Activated CD8-positive, alpha-beta memory T cell treated with anti-CD3 and anti-CD28 coated beads, Interleukin-2, amount 10 ng/mL, durations not matched to agents 7 days and 5 days (primary cell): ENCODE measurements around the gene DCST1. TPM values are rescaled to one million over a fixed set of nuclear protein-coding genes. Genes with fewer than 3 reads are reported as not detected.

Experiments
- ATAC-seq: fragments of 150-1000 bp; cut with Tn5 transposase; one replicate; pipeline ENCODE4 v1.10.0; 2021; ENCODE audit warnings: moderate library complexity
- CTCF ChIA-PET: fragments of 350-600 bp; sonication (Branson Sonifier 250); formaldehyde crosslinking; loops from one replicate; lab custom pipeline; 2021; ENCODE audit warnings: antibody characterized with exemption; lab: Charles Lee
- DNase-seq: peaks from one replicate; pipeline ENCODE4 v3.0.0-alpha.2; 2020
- H3K27ac Mint-ChIP-seq: one replicate; pipeline ENCODE4 v1.8.0; 2021; ENCODE audit warnings: mild to moderate bottlenecking, mixed read lengths
- H3K27me3 Mint-ChIP-seq: one replicate; pipeline ENCODE4 v1.8.0; 2021; ENCODE audit warnings: mixed read lengths
- H3K36me3 Mint-ChIP-seq: one replicate; pipeline ENCODE4 v1.8.0; 2021; ENCODE audit warnings: mild to moderate bottlenecking, mixed read lengths
- H3K4me1 Mint-ChIP-seq: one replicate; pipeline ENCODE4 v1.8.0; 2021; ENCODE audit warnings: mixed read lengths
- H3K4me3 Mint-ChIP-seq: one replicate; pipeline ENCODE4 v1.8.0; 2021; ENCODE audit warnings: mild to moderate bottlenecking, moderate library complexity, mixed read lengths
- H3K9me3 Mint-ChIP-seq: one replicate; pipeline ENCODE4 v1.8.0; 2022; ENCODE audit warnings: low read depth, mixed read lengths
- total RNA-seq, 2 experiments: library from RNA; stranded (reverse); gene quantifications; one replicate each; pipeline ENCODE4 v1.2.3, GENCODE V29; 2021

Gene DCST1
- total RNA-seq, 2 experiments from 2014 or later: not detected

DNA sequence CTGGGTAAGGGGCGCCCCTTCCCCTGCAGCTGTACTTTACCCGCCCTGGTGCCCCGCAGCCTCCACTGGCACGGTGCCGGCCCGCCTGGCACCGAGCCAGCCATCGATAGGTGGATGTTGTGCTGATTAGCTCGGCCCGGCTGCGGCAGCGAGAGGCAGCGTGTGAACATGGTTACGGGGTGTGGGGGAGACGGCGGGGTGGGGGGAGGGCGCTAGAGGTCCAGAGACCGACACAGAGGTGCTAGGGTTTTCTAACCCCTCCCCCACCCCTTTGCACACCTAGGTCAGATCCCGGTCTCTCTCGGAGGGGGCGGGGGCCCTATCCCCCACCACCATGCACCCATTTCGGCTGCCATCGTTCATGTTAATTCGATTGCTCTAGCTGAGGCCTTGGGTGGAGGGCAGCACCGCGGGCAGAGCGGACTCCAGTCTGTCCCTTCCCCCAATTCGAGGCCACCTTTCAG lies 36.6 kb downstream of the DCST1 start:
- no peaks in the 10 kb centered on the region for H3K9me3 Mint-ChIP-seq
- peaks cover 12% of the 10 kb centered on the region for H3K27me3 Mint-ChIP-seq
- ATAC-seq: no peak
- peaks cover 31% of the 10 kb centered on the region for H3K4me1 Mint-ChIP-seq
- H3K36me3 Mint-ChIP-seq: no peaks in the 10 kb centered on the region
- H3K4me3 Mint-ChIP-seq: no peak overlapping the region
- DNase-seq: no peak
- H3K27ac Mint-ChIP-seq: no peak overlapping the region
- CTCF ChIA-PET: interaction anchor here (0.6 to 22.2 kb wide), 10 partner anchors 8 to 98 kb away, joined by 3 to 319 read pairs (median 6); partner anchors contain the start of genes ADAM15 and EFNA3

- Mint-ChIP-seq H3K36me3 (no peaks in the 10 kb centered on the region), H3K9me3 (no peaks in the 10 kb centered on the region), H3K27me3 (peaks cover 12% of the 10 kb centered on the region), H3K27ac (peak overlapping the region; percentile 31), H3K4me1 (peaks cover 31% of the 10 kb centered on the region), H3K4me3 (peak overlapping the region; percentile 42)
- ATAC-seq (peak; percentile 92), DNase-seq (peak; percentile 87)
- CTCF ChIA-PET: interaction anchor here (0.6 to 22.2 kb wide), 9 partner anchors 8 to 97 kb away, joined by 3 to 319 read pairs (median 7); partner anchors contain the start of genes ADAM15 and EFNA3
Measured at GRCh38 chr1:155070721-155071569, 37.3 kb downstream of the DCST1 start.

DNA sequence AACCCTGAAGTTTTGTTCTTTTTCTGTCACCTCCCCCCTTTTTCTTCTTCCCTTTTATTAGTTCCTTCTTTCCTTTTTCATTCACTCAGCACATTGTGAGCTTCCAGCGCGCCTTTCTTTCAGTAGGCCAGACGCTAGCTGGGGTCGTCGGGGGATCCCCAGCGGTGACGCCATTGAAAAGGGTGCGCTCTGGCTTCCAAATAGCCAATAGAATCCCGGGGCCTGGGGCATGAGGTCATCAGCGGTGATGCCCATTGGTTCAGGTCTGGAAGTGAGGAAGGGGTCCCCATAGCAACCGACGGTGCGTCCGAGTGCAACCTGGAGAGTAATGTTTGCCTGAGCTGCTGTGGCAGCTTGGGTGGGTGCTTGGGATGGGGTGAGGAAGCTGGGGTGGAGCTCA lies 38.1 kb downstream of the DCST1 start:
- ATAC-seq (no peak), DNase-seq (no peak)
- H3K9me3 Mint-ChIP-seq: no peaks in the 10 kb centered on the region
- CTCF ChIA-PET: interaction anchor here (0.9 to 6.0 kb wide), 4 partner anchors 9 to 20 kb away, joined by 3 to 71 read pairs (median 18); partner anchors contain the start of gene EFNA4
- peak overlapping the region; percentile 3 for H3K4me3 Mint-ChIP-seq
- peaks cover 12% of the 10 kb centered on the region for H3K27me3 Mint-ChIP-seq
- H3K27ac Mint-ChIP-seq: peak overlapping the region; percentile 31
- no peaks in the 10 kb centered on the region for H3K36me3 Mint-ChIP-seq
- H3K4me1 Mint-ChIP-seq: peaks cover 31% of the 10 kb centered on the region

GRCh38 chr1:155072531-155073289 lies 39.1 kb downstream of the DCST1 start:
- Mint-ChIP-seq H3K9me3 (no peaks in the 10 kb centered on the region), H3K4me1 (peaks cover 41% of the 10 kb centered on the region), H3K27ac (peak overlapping the region; percentile 1), H3K36me3 (no peaks in the 10 kb centered on the region), H3K4me3 (no peak overlapping the region), H3K27me3 (peaks cover 15% of the 10 kb centered on the region)
- DNase-seq: no peak
- ATAC-seq: no peak
- CTCF ChIA-PET: interaction anchor here (0.9 to 6.0 kb wide), 6 partner anchors 8 to 74 kb away, joined by 3 to 71 read pairs (median 8); partner anchors contain the start of genes ADAM15 and EFNA4

DNA sequence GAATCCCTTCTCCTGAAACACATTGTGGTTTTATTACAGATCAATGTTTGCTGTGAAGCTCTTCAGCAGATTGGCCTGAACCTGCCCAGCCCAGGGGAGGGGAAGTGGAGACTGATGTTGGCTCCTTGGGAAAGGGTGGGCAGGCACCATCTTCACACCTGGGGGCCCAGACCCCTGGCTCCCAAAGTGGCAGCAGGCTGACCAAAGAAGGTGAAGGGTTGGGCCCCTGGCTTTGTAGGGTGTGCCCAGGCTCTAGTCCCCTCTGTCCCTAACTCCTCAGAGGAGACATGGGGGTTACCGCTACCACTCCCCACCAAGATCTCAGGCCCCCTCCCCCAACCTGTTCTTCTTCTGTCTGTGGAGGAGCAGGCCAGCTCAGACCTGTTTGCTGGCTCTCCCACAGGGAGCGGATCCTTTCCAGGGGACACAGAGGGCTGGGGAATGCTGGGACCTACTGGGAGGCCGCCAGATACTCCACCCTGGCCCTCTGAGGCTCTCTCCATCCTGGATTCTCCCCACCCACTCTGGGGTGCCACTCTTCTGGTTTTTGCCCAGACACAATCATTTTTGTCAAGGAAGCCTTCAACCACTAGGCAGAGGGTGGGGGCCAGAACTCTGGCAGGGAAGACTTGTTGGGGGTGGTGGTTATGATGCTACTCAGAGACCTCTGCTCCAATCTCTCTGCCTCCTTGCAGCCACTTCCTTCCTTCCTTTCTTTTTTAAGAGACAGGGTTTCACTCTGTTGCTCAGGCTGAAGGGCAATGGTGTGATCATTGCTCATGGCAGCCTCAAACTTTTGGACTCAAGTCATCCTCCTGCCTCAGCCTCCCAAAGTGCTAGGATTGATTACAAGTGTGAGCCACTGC lies 40.0 kb downstream of the DCST1 start:
- peak overlapping the region; percentile 42 for H3K27ac Mint-ChIP-seq
- H3K36me3 Mint-ChIP-seq: no peaks in the 10 kb centered on the region
- ATAC-seq (peak; percentile 59), DNase-seq (peak; percentile 79)
- H3K27me3 Mint-ChIP-seq: peaks cover 24% of the 10 kb centered on the region
- H3K4me3 Mint-ChIP-seq: no peak overlapping the region
- H3K9me3 Mint-ChIP-seq: no peaks in the 10 kb centered on the region
- CTCF ChIA-PET: interaction anchor here (1.0 to 6.0 kb wide), 8 partner anchors 11 to 99 kb away, joined by 3 to 71 read pairs (median 9); partner anchors contain the start of genes ADAM15, EFNA4 and KRTCAP2
- peaks cover 47% of the 10 kb centered on the region for H3K4me1 Mint-ChIP-seq

- no peak overlapping the region for H3K4me3 Mint-ChIP-seq
- no peak for ATAC-seq
- H3K9me3 Mint-ChIP-seq: no peaks in the 10 kb centered on the region
- CTCF ChIA-PET: interaction anchor here (0.7 to 6.0 kb wide), 7 partner anchors 9 to 97 kb away, joined by 4 to 71 read pairs (median 9); partner anchors contain the start of genes ADAM15, EFNA4 and KRTCAP2
- H3K4me1 Mint-ChIP-seq: peaks cover 52% of the 10 kb centered on the region
- no peak for DNase-seq
- H3K27ac Mint-ChIP-seq: no peak overlapping the region
- H3K36me3 Mint-ChIP-seq: no peaks in the 10 kb centered on the region
- peaks cover 36% of the 10 kb centered on the region for H3K27me3 Mint-ChIP-seq
Measured at GRCh38 chr1:155075535-155075934, 41.9 kb downstream of the DCST1 start.

- ATAC-seq: no peak
- H3K27ac Mint-ChIP-seq: no peak overlapping the region
- H3K4me1 Mint-ChIP-seq: peaks cover 55% of the 10 kb centered on the region
- DNase-seq: no peak
- no peaks in the 10 kb centered on the region for H3K36me3 Mint-ChIP-seq
- CTCF ChIA-PET: interaction anchor here (1.2 to 6.0 kb wide), 8 partner anchors 7 to 96 kb away, joined by 3 to 71 read pairs (median 12); partner anchors contain the start of genes EFNA4 and KRTCAP2
- peaks cover 40% of the 10 kb centered on the region for H3K27me3 Mint-ChIP-seq
- no peak overlapping the region for H3K4me3 Mint-ChIP-seq
- no peaks in the 10 kb centered on the region for H3K9me3 Mint-ChIP-seq
Measured at GRCh38 chr1:155076371-155076770, 42.7 kb downstream of the DCST1 start.

DNA sequence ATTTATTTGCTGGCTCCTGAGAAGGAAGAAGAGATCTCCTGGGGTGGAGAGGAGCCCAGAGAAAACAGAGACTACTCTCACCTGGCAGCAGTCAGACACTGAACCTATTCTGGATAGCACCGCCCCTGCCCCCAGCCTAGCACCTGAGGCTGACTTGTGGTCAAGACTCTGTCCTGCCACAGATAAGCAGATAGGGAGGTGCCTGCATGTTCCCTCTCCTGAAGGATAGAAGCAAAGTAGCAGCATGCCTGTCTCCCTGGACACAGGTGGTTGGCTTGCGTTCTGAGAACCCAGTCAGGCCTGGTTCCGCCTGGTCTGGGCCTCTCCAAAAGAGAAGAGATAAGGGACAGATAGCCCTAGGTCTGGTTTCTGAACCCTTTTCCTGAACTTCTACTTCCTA lies 43.7 kb downstream of the DCST1 start:
- Mint-ChIP-seq H3K36me3 (no peaks in the 10 kb centered on the region), H3K4me1 (peaks cover 53% of the 10 kb centered on the region), H3K27ac (no peak overlapping the region), H3K9me3 (no peaks in the 10 kb centered on the region), H3K27me3 (peaks cover 37% of the 10 kb centered on the region), H3K4me3 (no peak overlapping the region)
- DNase-seq (no peak), ATAC-seq (no peak)
- CTCF ChIA-PET: interaction anchor here (1.2 to 6.0 kb wide), 6 partner anchors 8 to 33 kb away, joined by 3 to 71 read pairs (median 14); partner anchors contain the start of gene EFNA4

DNA sequence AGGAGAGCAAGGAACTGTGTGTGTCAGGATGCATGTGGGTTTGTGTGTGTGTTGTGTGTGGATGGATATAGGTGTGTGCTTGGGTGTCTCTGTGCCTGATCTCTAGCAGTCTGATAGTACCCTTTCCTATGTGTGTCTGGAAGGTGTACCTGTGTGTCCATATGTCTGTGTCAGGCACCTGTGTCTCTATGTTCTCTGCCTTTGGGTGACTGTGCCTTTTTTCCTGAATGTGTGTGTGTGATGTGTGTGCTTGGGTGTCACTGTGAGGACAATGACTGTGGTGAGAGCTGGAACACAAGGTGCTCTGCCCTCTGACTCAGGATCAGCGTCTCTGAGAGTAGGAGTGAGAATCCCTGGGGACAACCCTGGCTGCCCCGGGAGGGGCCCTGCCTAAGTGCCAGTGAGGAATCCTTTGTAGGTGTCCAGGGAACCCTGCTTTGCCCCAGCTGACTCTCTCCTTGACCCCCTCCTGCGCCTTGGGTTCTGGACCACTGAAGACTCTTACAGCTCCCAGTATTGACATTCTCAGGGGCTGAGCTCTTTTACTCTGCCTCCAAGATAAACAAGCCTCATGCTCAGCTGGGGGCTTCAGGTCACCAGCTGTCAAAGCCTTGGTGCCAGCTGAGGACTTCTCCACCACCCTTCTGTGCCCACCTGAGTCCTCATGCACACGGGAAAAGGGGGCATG lies 44.3 kb downstream of the DCST1 start:
- Mint-ChIP-seq H3K27ac (no peak overlapping the region), H3K4me3 (no peak overlapping the region)
- no peak for ATAC-seq

DNA sequence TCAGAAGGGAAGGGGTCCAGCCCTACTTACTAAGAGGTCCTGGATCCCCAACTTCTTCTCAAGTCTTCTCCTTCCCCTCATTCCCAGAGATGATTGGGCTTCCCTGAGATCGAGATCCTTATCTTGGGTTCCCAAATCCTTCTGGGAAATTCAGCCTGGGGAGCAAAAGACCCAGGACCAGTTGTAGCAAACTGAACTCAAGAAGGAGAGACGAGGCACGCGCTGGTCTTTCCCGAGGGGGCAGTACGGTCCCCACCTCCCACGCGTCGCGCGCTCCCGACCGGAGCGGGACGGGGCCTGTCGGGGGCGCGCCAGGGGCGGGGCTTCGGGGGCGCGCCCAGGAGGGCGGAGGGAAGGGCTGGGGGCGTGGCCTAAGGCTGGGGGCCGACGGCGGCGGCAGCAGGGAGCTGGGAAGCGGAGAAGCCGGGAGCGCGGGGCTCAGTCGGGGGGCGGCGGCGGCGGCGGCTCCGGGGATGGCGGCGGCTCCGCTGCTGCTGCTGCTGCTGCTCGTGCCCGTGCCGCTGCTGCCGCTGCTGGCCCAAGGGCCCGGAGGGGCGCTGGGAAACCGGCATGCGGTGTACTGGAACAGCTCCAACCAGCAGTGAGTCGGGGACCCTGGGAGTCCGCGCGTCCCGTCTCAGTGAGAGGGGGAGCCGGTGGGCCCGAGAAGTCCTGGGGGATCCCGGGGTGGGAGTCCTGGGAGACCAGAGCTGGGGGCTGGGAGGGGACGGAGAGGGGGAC lies 45.0 kb downstream of the DCST1 start, which contains the start of gene EFNA3:
TSS of gene EFNA3 (plus strand) at position 369 of the 741 bp plus-strand sequence. CDS start at position 474, 105 bp downstream.
- peak within 1 kb of the TSS; percentile 42 for H3K4me3 Mint-ChIP-seq
- CTCF ChIA-PET: interaction anchor here (1.3 to 5.3 kb wide), 7 partner anchors 10 to 519 kb away, joined by 4 to 54 read pairs (median 5); partner anchors contain the start of genes ADAM15 and EFNA4
- DNase-seq: peak; percentile 66
- H3K36me3 Mint-ChIP-seq: no peaks in the 10 kb centered on the region
- H3K27me3 Mint-ChIP-seq: peaks cover 49% of the 10 kb centered on the region
- no peak within 1 kb of the TSS for H3K27ac Mint-ChIP-seq
- no peaks in the 10 kb centered on the region for H3K9me3 Mint-ChIP-seq
- ATAC-seq: peak; percentile 59
- peaks cover 49% of the 10 kb centered on the region for H3K4me1 Mint-ChIP-seq

More for the DNA sequence above, 44.3 kb downstream of the DCST1 start:
- Mint-ChIP-seq H3K9me3 (no peaks in the 10 kb centered on the region), H3K27me3 (peaks cover 41% of the 10 kb centered on the region), H3K4me1 (peaks cover 56% of the 10 kb centered on the region), H3K36me3 (no peaks in the 10 kb centered on the region)
- DNase-seq: no peak
- CTCF ChIA-PET: interaction anchor here (1.3 to 5.3 kb wide), 8 partner anchors 7 to 518 kb away, joined by 3 to 54 read pairs (median 8); partner anchors contain the start of genes ADAM15 and EFNA4

DNA sequence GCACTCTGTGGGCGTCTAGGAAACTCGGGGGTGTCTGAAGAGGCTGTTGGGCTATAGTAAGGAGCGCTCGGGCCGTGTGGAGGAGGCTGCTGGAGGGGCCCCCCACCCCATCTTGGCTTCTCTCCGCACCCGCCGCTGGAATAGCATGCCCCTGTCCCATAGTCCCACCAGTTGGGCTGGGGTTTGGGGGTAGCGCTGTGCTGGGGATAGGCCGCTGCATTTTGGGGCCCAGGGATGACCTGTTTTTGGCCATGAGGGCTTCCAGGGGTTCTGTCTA lies 45.5 kb downstream of the DCST1 start:
- Mint-ChIP-seq H3K27ac (no peak overlapping the region), H3K27me3 (peaks cover 54% of the 10 kb centered on the region), H3K4me3 (peak overlapping the region; percentile 42), H3K4me1 (peaks cover 49% of the 10 kb centered on the region), H3K9me3 (no peaks in the 10 kb centered on the region), H3K36me3 (no peaks in the 10 kb centered on the region)
- ATAC-seq (peak; percentile 6), DNase-seq (no peak)
- CTCF ChIA-PET: interaction anchor here (1.3 to 5.3 kb wide), 6 partner anchors 10 to 519 kb away, joined by 4 to 54 read pairs (median 8); partner anchors contain the start of genes ADAM15 and EFNA4
